ENCODE data around the gene BCS1L.
A peak's percentile ranks its signal among the peaks of the same experiment; 100 is the strongest.

The BCS1L gene

GRCh38 chr2:218662377-218662776, 2.9 kb downstream of the BCS1L start:
- no peak for DNase-seq

GRCh38 chr2:218662827-218663226, 3.3 kb downstream of the BCS1L start:
- no peak for DNase-seq

- no peak for DNase-seq
Measured at GRCh38 chr2:218663901-218664300, 4.4 kb downstream of the BCS1L start.

GRCh38 chr2:218664653-218665052, 5.2 kb downstream of the BCS1L start:
- DNase-seq, result no peak

- peak; percentile 24 for DNase-seq
Measured at GRCh38 chr2:218671097-218671653, 11.7 kb downstream of the BCS1L start.

GRCh38 chr2:218671654-218672566, 12.4 kb downstream of the BCS1L start, which contains the start of the genes RNF25 and STK36:
Gene RNF25 (minus strand): TSS chr2:218672002. CDS start chr2:218671970, 32 bp downstream.
Gene STK36 (plus strand): TSS chr2:218672086. CDS start chr2:218672830, 744 bp downstream.
- peak; percentile 89 for DNase-seq

GRCh38 chr2:218679119-218679518, 19.6 kb downstream of the BCS1L start:
- DNase-seq, result peak; percentile 51

- no peak for DNase-seq
Measured at GRCh38 chr2:218680061-218680460, 20.6 kb downstream of the BCS1L start.

- peak; percentile 80 for DNase-seq
Measured at GRCh38 chr2:218687400-218688060, 28.0 kb downstream of the BCS1L start.

- DNase-seq, result peak; percentile 58
Measured at GRCh38 chr2:218691234-218691633, 31.8 kb downstream of the BCS1L start.

- no peak for DNase-seq
Measured at GRCh38 chr2:218694405-218695145, 35.1 kb downstream of the BCS1L start.

- DNase-seq, result no peak
Measured at GRCh38 chr2:218698885-218699284, 39.4 kb downstream of the BCS1L start.

GRCh38 chr2:218701806-218702205, 42.3 kb downstream of the BCS1L start:
- no peak for DNase-seq

- DNase-seq, result no peak
Measured at GRCh38 chr2:218703341-218703740, 43.9 kb downstream of the BCS1L start.

- DNase-seq, result no peak
Measured at GRCh38 chr2:218708086-218708485, 48.6 kb downstream of the BCS1L start.

GRCh38 chr2:218709908-218710307, 50.4 kb downstream of the BCS1L start:
- DNase-seq, result no peak

GRCh38 chr2:218710334-218710686, 50.8 kb downstream of the BCS1L start:
- no peak for DNase-seq

GRCh38 chr2:218710687-218711549, 51.4 kb downstream of the BCS1L start, which contains the start of gene TTLL4:
Gene TTLL4 (plus strand): TSS chr2:218710835. CDS start chr2:218737677, 26,842 bp downstream.
- DNase-seq, result peak; percentile 94

- peak; percentile 24 for DNase-seq
Measured at GRCh38 chr2:218711550-218711929, 52.1 kb downstream of the BCS1L start.
